ENCODE results near the gene ALAS1.

GRCh38 chr3:52205727-52206372, 7.9 kb downstream of the ALAS1 start:
- TF ChIP-seq POLR2AphosphoS5 (IDR thresholded peaks at IDR 0.05; ENCODE audit: low read depth): no peak
- TF ChIP-seq CTCF (IDR thresholded peaks at IDR 0.05; ENCODE audit: insufficient read depth, low read length): no peak
- no peak for TF ChIP-seq REST (IDR thresholded peaks at IDR 0.05; ENCODE audit: insufficient replicate concordance, low read depth)
- TF ChIP-seq SPI1 (IDR thresholded peaks at IDR 0.05; ENCODE audit: borderline replicate concordance, low read depth): no peak
